Fibroblast of lung (primary cell): ENCODE data around the gene DNAJC24. TPM values are rescaled to one million over a fixed set of nuclear protein-coding genes. Genes with fewer than 3 reads are reported as not detected.
A peak's percentile ranks its signal among the peaks of the same experiment; 100 is the strongest.

ENCODE experiments used
- DNase-seq, 2 donors: peaks; one replicate each; pipeline versions ENCODE4 v3.0.0 to v3.0.0-alpha.2; 2010; ENCODE audit warnings: low read depth in 2 of 2
- H2AFZ ChIP-seq: 2 replicates; pipeline ENCODE4 v1.5.1; 2012; ENCODE audit warnings: low read length, control low read depth, inconsistent platforms
- H3K27ac ChIP-seq: 2 replicates; pipeline ENCODE4 v1.5.1; 2011; ENCODE audit warnings: low read length, control low read depth; ENCODE audit not compliant: insufficient read depth
- H3K27me3 ChIP-seq: 2 replicates; pipeline ENCODE4 v1.5.1; 2011; ENCODE audit warnings: mild to moderate bottlenecking, low read length; ENCODE audit not compliant: control insufficient read depth, insufficient read depth
- H3K36me3 ChIP-seq: 2 replicates; pipeline ENCODE4 v1.5.1; 2011; ENCODE audit warnings: low read length; ENCODE audit not compliant: control insufficient read depth, insufficient read depth
- H3K4me1 ChIP-seq: 2 replicates; pipeline ENCODE4 v1.5.1; 2011; ENCODE audit warnings: low read length; ENCODE audit not compliant: control insufficient read depth, insufficient read depth; ENCODE audit errors: extremely low read depth
- H3K4me2 ChIP-seq: 2 replicates; pipeline ENCODE4 v1.5.1; 2011; ENCODE audit warnings: low read length, control low read depth; ENCODE audit not compliant: insufficient read depth; ENCODE audit errors: extremely low read depth
- H3K4me3 ChIP-seq, 4 experiments: fragments of 200-600 bp in 1 of 4; sonication (generic) in 1 of 4; replicated peaks in 1 of 4; 2 replicates each; pipeline ENCODE4 v1.5.1; 2011 to 2016; ENCODE audit warnings: low read length in 4 of 4, low read depth in 3 of 4, mild to moderate bottlenecking in 3 of 4, control low read depth in 2 of 4, inconsistent platforms in 1 of 4, mixed read lengths in 1 of 4; ENCODE audit not compliant: insufficient read depth in 1 of 4; ENCODE audit errors: control extremely low read depth in 1 of 4
- H3K79me2 ChIP-seq: 2 replicates; pipeline ENCODE4 v1.5.1; 2012; ENCODE audit warnings: mild to moderate bottlenecking, low read length, inconsistent platforms; ENCODE audit not compliant: control insufficient read depth, insufficient read depth
- H3K9ac ChIP-seq: 2 replicates; pipeline ENCODE4 v1.5.1; 2011; ENCODE audit warnings: mild to moderate bottlenecking, low read length, control low read depth; ENCODE audit not compliant: insufficient read depth
- H3K9me3 ChIP-seq: 2 replicates; pipeline ENCODE4 v1.5.1; 2012; ENCODE audit warnings: low read depth, low read length; ENCODE audit not compliant: control insufficient read depth, insufficient read depth
- H4K20me1 ChIP-seq: 2 replicates; pipeline ENCODE4 v1.5.1; 2011; ENCODE audit warnings: low read length; ENCODE audit not compliant: control insufficient read depth, insufficient read depth; ENCODE audit errors: extremely low read depth
- EZH2 ChIP-seq: IDR thresholded peaks from 2 replicates; pipeline ENCODE4 v1.5.1; 2012; ENCODE audit warnings: low read length, control low read depth, mild to moderate bottlenecking; ENCODE audit errors: missing control alignments
- polyA plus RNA-seq, 2 donors: library from polyadenylated mRNA; depleted of rRNA in 1 of 2; stranded (reverse) in 1 of 2; unstranded in 1 of 2; fragments of >200 nt; gene quantifications; 2 replicates each; pipeline ENCODE4 v1.2.1, GENCODE V29; 2011 to 2012; ENCODE audit warnings: missing spikeins in 1 of 2
- total RNA-seq: library from RNA; depleted of rRNA; stranded (reverse); fragments of >200 nt; gene quantifications from 2 replicates; pipeline ENCODE4 v1.2.1, GENCODE V29; 2014
- TF ChIP-seq, protein P1 (sequence below), 2 donors: IDR thresholded peaks in 1 of 2; conservative IDR thresholded peaks in 1 of 2; 1 replicate in 1 of 2; 2 replicates in 1 of 2; pipeline ENCODE4 v1.5.1; 2011 to 2012; ENCODE audit warnings: low read length in 2 of 2, control low read depth in 1 of 2, inconsistent platforms in 1 of 2, low read depth in 1 of 2, mild to moderate bottlenecking in 1 of 2

DNAJC24 gene
- total and polyA plus RNA-seq, 2 donors (not counting 1 experiment from before 2014, with no cell fraction given), result 13.3 to 19.2 TPM

DNA sequence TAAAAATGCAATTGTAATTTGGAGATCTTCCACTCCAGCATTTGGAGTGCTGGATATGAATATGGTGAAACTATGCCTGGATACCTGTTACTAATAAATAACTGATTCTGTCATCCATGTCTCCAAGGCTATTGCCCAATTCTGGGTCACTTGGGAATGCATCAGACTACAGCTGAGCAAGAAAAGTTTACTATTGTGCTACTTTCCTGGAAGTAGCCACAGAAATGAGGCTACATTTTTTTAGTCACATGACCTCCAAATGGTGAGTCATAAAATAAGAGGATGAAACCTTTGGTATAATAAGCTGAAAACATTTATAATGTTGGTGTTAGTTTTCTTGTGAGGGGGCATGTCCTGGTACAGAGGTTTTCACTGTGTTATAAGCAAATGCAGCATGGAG lies 44.5 kb upstream of the DNAJC24 start:
- no peak for TF ChIP-seq EZH2
- TF ChIP-seq, protein P1, sequence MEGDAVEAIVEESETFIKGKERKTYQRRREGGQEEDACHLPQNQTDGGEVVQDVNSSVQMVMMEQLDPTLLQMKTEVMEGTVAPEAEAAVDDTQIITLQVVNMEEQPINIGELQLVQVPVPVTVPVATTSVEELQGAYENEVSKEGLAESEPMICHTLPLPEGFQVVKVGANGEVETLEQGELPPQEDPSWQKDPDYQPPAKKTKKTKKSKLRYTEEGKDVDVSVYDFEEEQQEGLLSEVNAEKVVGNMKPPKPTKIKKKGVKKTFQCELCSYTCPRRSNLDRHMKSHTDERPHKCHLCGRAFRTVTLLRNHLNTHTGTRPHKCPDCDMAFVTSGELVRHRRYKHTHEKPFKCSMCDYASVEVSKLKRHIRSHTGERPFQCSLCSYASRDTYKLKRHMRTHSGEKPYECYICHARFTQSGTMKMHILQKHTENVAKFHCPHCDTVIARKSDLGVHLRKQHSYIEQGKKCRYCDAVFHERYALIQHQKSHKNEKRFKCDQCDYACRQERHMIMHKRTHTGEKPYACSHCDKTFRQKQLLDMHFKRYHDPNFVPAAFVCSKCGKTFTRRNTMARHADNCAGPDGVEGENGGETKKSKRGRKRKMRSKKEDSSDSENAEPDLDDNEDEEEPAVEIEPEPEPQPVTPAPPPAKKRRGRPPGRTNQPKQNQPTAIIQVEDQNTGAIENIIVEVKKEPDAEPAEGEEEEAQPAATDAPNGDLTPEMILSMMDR (conservative IDR thresholded peaks at IDR 0.05 in 1 of 2, IDR thresholded peaks at IDR 0.05 in 1 of 2; ENCODE audit: low read depth in 1 of 2, low read length in 2 of 2), result no peak
- Histone ChIP-seq H3K27me3 (no peaks in the 10 kb centered on the region), H3K9ac (no peak overlapping the region), H2AFZ (no peak overlapping the region), H3K9me3 (no peaks in the 10 kb centered on the region), H3K36me3 (no peaks in the 10 kb centered on the region), H3K4me1 (no peaks in the 10 kb centered on the region), H4K20me1 (no peaks in the 10 kb centered on the region), H3K79me2 (no peaks in the 10 kb centered on the region), H3K4me3 (no peak overlapping the region), H3K4me2 (no peak overlapping the region), H3K27ac (no peak overlapping the region)
- peak; percentile 71 to 78 for DNase-seq

DNA sequence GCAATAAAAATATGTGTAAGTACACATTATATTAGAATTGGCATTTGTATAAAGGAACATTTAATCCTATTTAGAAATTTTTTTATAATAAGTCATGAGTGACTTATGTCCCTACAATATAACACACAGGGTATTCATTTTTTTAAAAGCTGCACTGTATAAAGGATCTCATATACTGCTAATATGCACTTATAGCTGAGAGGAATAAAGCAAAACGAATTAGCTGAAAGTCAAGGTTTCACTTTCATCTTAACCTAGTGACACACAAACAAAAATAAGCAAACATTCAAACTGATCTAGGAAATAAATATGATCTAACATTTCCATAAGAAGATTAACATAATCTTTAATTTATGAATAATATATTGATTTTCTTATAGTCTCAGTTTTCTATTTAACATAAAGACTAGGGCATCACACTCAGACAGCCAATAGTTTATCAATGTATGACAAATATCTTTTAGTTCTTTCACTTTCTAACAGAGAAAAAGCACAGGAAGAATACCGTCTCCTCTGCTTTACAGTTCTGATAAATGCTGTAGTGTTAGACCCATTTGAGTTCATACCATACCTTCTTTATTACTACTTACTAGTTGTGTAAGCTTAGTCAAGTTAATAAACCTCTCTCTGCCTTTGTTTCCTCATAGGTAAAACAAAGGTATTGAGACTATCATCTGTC lies 43.1 kb upstream of the DNAJC24 start:
- Histone ChIP-seq H3K4me1 (no peaks in the 10 kb centered on the region), H3K9ac (no peak overlapping the region), H3K36me3 (no peaks in the 10 kb centered on the region), H3K4me3 (no peak overlapping the region), H2AFZ (no peak overlapping the region), H3K27me3 (no peaks in the 10 kb centered on the region), H3K79me2 (no peaks in the 10 kb centered on the region), H3K27ac (no peak overlapping the region), H4K20me1 (no peaks in the 10 kb centered on the region), H3K9me3 (no peaks in the 10 kb centered on the region), H3K4me2 (no peak overlapping the region)
- no peak for DNase-seq
- TF ChIP-seq, protein P1 (conservative IDR thresholded peaks at IDR 0.05 in 1 of 2, IDR thresholded peaks at IDR 0.05 in 1 of 2; ENCODE audit: low read depth in 1 of 2, low read length in 2 of 2), result no peak
- TF ChIP-seq EZH2, result no peak

DNA sequence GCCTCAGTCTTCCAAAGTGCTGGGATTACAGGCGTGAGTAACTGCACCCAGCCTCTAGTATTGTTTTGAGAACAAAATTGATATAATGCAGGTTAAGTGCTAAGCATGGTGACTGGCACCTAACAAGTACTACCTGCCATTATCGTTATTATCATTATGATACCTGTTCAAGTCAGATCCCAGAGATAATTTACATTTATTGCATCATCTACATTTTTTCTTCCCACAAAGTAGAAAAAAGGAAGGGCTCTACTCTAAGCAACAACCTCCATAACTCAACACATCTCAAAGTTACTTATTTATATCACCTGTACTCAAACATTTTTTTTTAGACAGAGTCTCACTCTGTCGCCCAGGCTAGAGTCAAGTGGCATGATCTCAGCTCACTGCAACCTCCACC lies 42.2 kb upstream of the DNAJC24 start:
- Histone ChIP-seq H2AFZ (no peak overlapping the region), H3K9ac (no peak overlapping the region), H4K20me1 (no peaks in the 10 kb centered on the region), H3K27me3 (no peaks in the 10 kb centered on the region), H3K36me3 (no peaks in the 10 kb centered on the region), H3K79me2 (no peaks in the 10 kb centered on the region), H3K4me1 (no peaks in the 10 kb centered on the region), H3K4me3 (no peak overlapping the region), H3K4me2 (no peak overlapping the region), H3K27ac (no peak overlapping the region), H3K9me3 (no peaks in the 10 kb centered on the region)
- TF ChIP-seq EZH2, result no peak
- TF ChIP-seq, protein P1 (conservative IDR thresholded peaks at IDR 0.05 in 1 of 2, IDR thresholded peaks at IDR 0.05 in 1 of 2; ENCODE audit: low read depth in 1 of 2, low read length in 2 of 2), result no peak
- DNase-seq, result no peak
